Measurements from ENCODE around the gene MAL. TPM values are rescaled to one million over a fixed set of nuclear protein-coding genes. Genes with fewer than 3 reads are reported as not detected.

The MAL gene
- total RNA-seq, 1 donor from 2014 or later: 63.8 TPM

- no peak overlapping the region for H3K4me3 ChIP-seq (ENCODE audit: low read depth, low read length)
- DNase-seq (ENCODE audit: low read depth): no peak
- TF ChIP-seq CTCF (conservative IDR thresholded peaks at IDR 0.05; ENCODE audit: low read depth, low read length): no peak
Observed at GRCh38 chr2:94992360-94992759, 33.1 kb upstream of the MAL start.

GRCh38 chr2:94993176-94994062 lies 32.1 kb upstream of the MAL start:
- H3K4me3 ChIP-seq (ENCODE audit: low read depth, low read length): no peak overlapping the region
- no peak for TF ChIP-seq CTCF (conservative IDR thresholded peaks at IDR 0.05; ENCODE audit: low read depth, low read length)
- no peak for DNase-seq (ENCODE audit: low read depth)

GRCh38 chr2:94994063-94994913 lies 31.2 kb upstream of the MAL start:
- DNase-seq (ENCODE audit: low read depth): no peak
- no peak for TF ChIP-seq CTCF (conservative IDR thresholded peaks at IDR 0.05; ENCODE audit: low read depth, low read length)
- no peak overlapping the region for H3K4me3 ChIP-seq (ENCODE audit: low read depth, low read length)

GRCh38 chr2:94994914-94995552 lies 30.5 kb upstream of the MAL start:
- no peak overlapping the region for H3K4me3 ChIP-seq (ENCODE audit: low read depth, low read length)
- no peak for DNase-seq (ENCODE audit: low read depth)
- no peak for TF ChIP-seq CTCF (conservative IDR thresholded peaks at IDR 0.05; ENCODE audit: low read depth, low read length)

GRCh38 chr2:94995553-94996304 lies 29.8 kb upstream of the MAL start:
- no peak for DNase-seq (ENCODE audit: low read depth)
- H3K4me3 ChIP-seq (ENCODE audit: low read depth, low read length): no peak overlapping the region
- no peak for TF ChIP-seq CTCF (conservative IDR thresholded peaks at IDR 0.05; ENCODE audit: low read depth, low read length)
